Keratinocyte (primary cell): ENCODE data around the gene SCD. TPM values are rescaled to one million over a fixed set of nuclear protein-coding genes. Genes with fewer than 3 reads are reported as not detected.

Experiments used
- DNase-seq: peaks from one replicate; pipeline ENCODE4 v3.0.0-alpha.2; 2011; ENCODE audit warnings: low read depth, missing footprints, low spot score
- FAIRE-seq: peaks from 2 replicates; lab custom pipeline; 2011; peaks lifted over from hg19 to GRCh38; lab: Jason Lieb, UNC
- H2AFZ ChIP-seq: 2 replicates; pipeline ENCODE4 v1.6.0; 2012; ENCODE audit warnings: low read length, control low read depth, inconsistent platforms; ENCODE audit not compliant: control insufficient read depth
- H3K27ac ChIP-seq: 2 replicates; pipeline ENCODE4 v1.5.1; 2011; ENCODE audit warnings: low read length; ENCODE audit not compliant: control insufficient read depth, insufficient read depth
- H3K27me3 ChIP-seq: 3 replicates; pipeline ENCODE4 v1.6.0; 2011; ENCODE audit warnings: low read length; ENCODE audit not compliant: control insufficient read depth, insufficient read depth; ENCODE audit errors: extremely low read depth
- H3K36me3 ChIP-seq, 2 experiments: 2 replicates in 1 of 2; 3 replicates in 1 of 2; pipeline ENCODE4 v1.5.1; 2011; ENCODE audit warnings: low read length in 2 of 2, mild to moderate bottlenecking in 1 of 2; ENCODE audit not compliant: control insufficient read depth in 2 of 2, insufficient read depth in 2 of 2; ENCODE audit errors: extremely low read depth in 1 of 2
- H3K4me1 ChIP-seq: 3 replicates; pipeline ENCODE4 v1.5.1; 2011; ENCODE audit warnings: low read length; ENCODE audit not compliant: control insufficient read depth, insufficient read depth; ENCODE audit errors: extremely low read depth
- H3K4me2 ChIP-seq: 3 replicates; pipeline ENCODE4 v1.6.0; 2011; ENCODE audit warnings: low read depth, low read length; ENCODE audit not compliant: control insufficient read depth, insufficient read depth; ENCODE audit errors: extremely low read depth
- H3K4me3 ChIP-seq, 3 experiments: fragments of 200-600 bp in 1 of 3; sonication (generic) in 1 of 3; 2 replicates in 2 of 3; 3 replicates in 1 of 3; pipeline ENCODE4 v1.5.1; 2011 to 2016; ENCODE audit warnings: low read length in 3 of 3, mild to moderate bottlenecking in 3 of 3, control low read depth in 2 of 3, inconsistent platforms in 1 of 3, low read depth in 1 of 3, mixed read lengths in 1 of 3, mixed run types in 1 of 3, moderate library complexity in 1 of 3; ENCODE audit not compliant: control insufficient read depth in 2 of 3, insufficient read depth in 2 of 3; ENCODE audit errors: extremely low read depth in 1 of 3
- H3K79me2 ChIP-seq: 2 replicates; pipeline ENCODE4 v1.6.0; 2012; ENCODE audit warnings: low read length; ENCODE audit not compliant: control insufficient read depth, insufficient read depth
- H3K9ac ChIP-seq: 3 replicates; pipeline ENCODE4 v1.6.0; 2011; ENCODE audit warnings: low read length; ENCODE audit not compliant: control insufficient read depth, insufficient read depth; ENCODE audit errors: extremely low read depth
- H3K9me1 ChIP-seq: 3 replicates; pipeline ENCODE4 v1.6.0; 2011; ENCODE audit warnings: low read length; ENCODE audit not compliant: control insufficient read depth, insufficient read depth; ENCODE audit errors: extremely low read depth
- H3K9me3 ChIP-seq: 2 replicates; pipeline ENCODE4 v1.5.1; 2012; ENCODE audit warnings: low read depth, low read length; ENCODE audit not compliant: control insufficient read depth
- H4K20me1 ChIP-seq: 3 replicates; pipeline ENCODE4 v1.6.0; 2011; ENCODE audit warnings: low read length; ENCODE audit not compliant: control insufficient read depth, insufficient read depth; ENCODE audit errors: extremely low read depth
- CTCF ChIP-seq, 3 experiments: IDR thresholded peaks in 1 of 3; conservative IDR thresholded peaks in 1 of 3; optimal IDR thresholded peaks in 1 of 3; 2 replicates in 2 of 3; 3 replicates in 1 of 3; pipeline versions ENCODE3 to v1.5.1; 2011; ENCODE audit warnings: low read length in 3 of 3, mild to moderate bottlenecking in 3 of 3, moderate library complexity in 2 of 3, control low read depth in 1 of 3, inconsistent platforms in 1 of 3; ENCODE audit not compliant: insufficient read depth in 2 of 3; ENCODE audit errors: extremely low read depth in 1 of 3
- EZH2 ChIP-seq: IDR thresholded peaks from one replicate; pipeline ENCODE4 v1.6.1; 2012; ENCODE audit warnings: inconsistent platforms, mild to moderate bottlenecking, low read length, moderate library complexity
- dilution Hi-C: fragments of 300-500 bp; cut with MboI; formaldehyde crosslinking; loops from one replicate; pipeline ENCODE4 v1.7.0; 2020; ENCODE audit warnings: low sequenced_read_pairs; ENCODE audit not compliant: extremely low pct_ligation_motif_present
- polyA plus RNA-seq, 5 experiments: library from polyadenylated mRNA; depleted of rRNA in 3 of 5; stranded (reverse) in 3 of 5; stranded (forward) in 1 of 5; unstranded in 1 of 5; fragments of >200 nt; gene quantifications; 1 replicate in 1 of 5; 2 replicates in 3 of 5; 3 replicates in 1 of 5; pipeline versions ENCODE4 v1.2.1 to v1.2.3, GENCODE V29; 2011 to 2012; ENCODE audit warnings: missing spikeins in 2 of 5, low read depth in 1 of 5, low replicate concordance in 1 of 5

Gene SCD
- polyA plus RNA-seq, 1 donor (not counting 4 experiments of a cell fraction or from before 2014, with no cell fraction given) = 1,275 TPM

DNA sequence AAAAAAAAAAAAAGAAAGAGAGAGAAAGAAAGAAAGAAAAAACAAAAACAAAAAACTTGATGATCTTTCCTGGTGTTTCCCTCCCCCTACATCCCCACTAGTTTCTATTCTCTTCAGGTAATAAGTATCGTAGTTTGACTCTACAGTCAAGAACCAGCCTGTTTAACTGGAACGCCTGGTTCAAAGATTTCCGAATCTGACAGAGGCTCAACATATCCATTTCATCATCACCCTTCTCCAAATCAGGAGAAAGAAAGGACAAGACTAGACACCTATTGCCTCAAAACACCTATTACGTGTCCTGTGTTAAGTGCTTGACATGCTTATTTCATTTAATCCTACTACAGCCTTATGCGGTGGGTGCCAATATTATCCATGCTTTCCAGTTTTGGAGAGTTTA lies 40.2 kb upstream of the SCD start:
- dilution Hi-C loops = no loop called here
- Histone ChIP-seq H2AFZ (no peak overlapping the region), H3K9me3 (no peaks in the 10 kb centered on the region), H3K79me2 (no peaks in the 10 kb centered on the region), H3K4me1 (no peaks in the 10 kb centered on the region), H3K4me2 (no peak overlapping the region), H3K9ac (no peak overlapping the region), H4K20me1 (no peaks in the 10 kb centered on the region), H3K27ac (no peak overlapping the region), H3K9me1 (no peaks in the 10 kb centered on the region), H3K27me3 (peaks cover 8% of the 10 kb centered on the region), H3K36me3 (no peaks in the 10 kb centered on the region), H3K4me3 (no peak overlapping the region)
- no peak for TF ChIP-seq CTCF (optimal IDR thresholded peaks at IDR 0.05 in 1 of 3, IDR thresholded peaks at IDR 0.05 in 1 of 3, conservative IDR thresholded peaks at IDR 0.05 in 1 of 3; ENCODE audit: extremely low read depth in 1 of 3, insufficient read depth in 2 of 3, low read length in 3 of 3)
- TF ChIP-seq EZH2 = no peak
- DNase-seq = no peak
- FAIRE-seq = no peak

DNA sequence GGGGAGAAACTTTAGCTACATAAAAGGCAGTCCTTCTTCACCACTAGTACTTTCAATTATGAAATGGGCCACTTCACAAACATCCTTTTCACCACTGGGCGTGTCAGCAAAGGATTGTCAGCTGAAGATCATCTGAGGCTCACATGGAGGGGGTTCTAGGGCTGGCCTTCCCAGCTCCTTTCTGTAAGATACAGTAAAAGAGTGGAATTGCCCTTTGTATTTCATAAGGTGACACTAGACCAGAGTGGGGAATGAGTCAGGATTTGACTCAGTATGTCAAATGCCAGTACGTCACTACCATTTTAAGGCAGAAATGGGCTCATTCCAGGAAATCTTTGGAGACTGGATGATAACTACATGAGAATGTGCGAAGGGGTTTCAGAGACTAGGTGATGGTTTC lies 39.3 kb upstream of the SCD start:
- Histone ChIP-seq H3K36me3 (no peaks in the 10 kb centered on the region), H3K27me3 (peaks cover 13% of the 10 kb centered on the region), H3K4me1 (no peaks in the 10 kb centered on the region), H3K9ac (no peak overlapping the region), H2AFZ (no peak overlapping the region), H3K4me3 (no peak overlapping the region), H4K20me1 (no peaks in the 10 kb centered on the region), H3K4me2 (no peak overlapping the region), H3K9me1 (no peaks in the 10 kb centered on the region), H3K27ac (no peak overlapping the region), H3K79me2 (no peaks in the 10 kb centered on the region), H3K9me3 (no peaks in the 10 kb centered on the region)
- TF ChIP-seq EZH2 (no peak), CTCF (optimal IDR thresholded peaks at IDR 0.05 in 1 of 3, IDR thresholded peaks at IDR 0.05 in 1 of 3, conservative IDR thresholded peaks at IDR 0.05 in 1 of 3; ENCODE audit: extremely low read depth in 1 of 3, insufficient read depth in 2 of 3, low read length in 3 of 3) (no peak)
- DNase-seq (no peak), FAIRE-seq (no peak)
- dilution Hi-C loops = no loop called here
